Immature natural killer cell (primary cell): ENCODE results near the gene ANO10. TPM values are rescaled to one million over a fixed set of nuclear protein-coding genes. Genes with fewer than 3 reads are reported as not detected.

Experiments used
- DNase-seq, 3 donors: peaks; one replicate each; pipeline ENCODE4 v3.0.0; 2022; ENCODE audit warnings: mixed read lengths in 1 of 3
- H3K27ac Mint-ChIP-seq, 6 donors: one replicate each; pipeline ENCODE4 v1.8.0; 2020; ENCODE audit warnings: mixed read lengths in 6 of 6, mild to moderate bottlenecking in 5 of 6, inconsistent platforms in 4 of 6, moderate library complexity in 3 of 6
- H3K27me3 Mint-ChIP-seq, 3 donors: one replicate each; pipeline ENCODE4 v1.8.0; 2020 to 2021; ENCODE audit warnings: low read depth in 3 of 3, mild to moderate bottlenecking in 3 of 3, mixed read lengths in 3 of 3, moderate library complexity in 3 of 3, inconsistent platforms in 1 of 3
- H3K36me3 Mint-ChIP-seq, 3 donors: one replicate each; pipeline ENCODE4 v1.8.0; 2020; ENCODE audit warnings: mixed read lengths in 3 of 3, inconsistent platforms in 2 of 3, mild to moderate bottlenecking in 2 of 3
- H3K4me1 Mint-ChIP-seq, 2 donors: one replicate each; pipeline ENCODE4 v1.8.0; 2020; ENCODE audit warnings: inconsistent platforms in 2 of 2, mild to moderate bottlenecking in 2 of 2, mixed read lengths in 2 of 2, moderate library complexity in 1 of 2
- H3K4me3 Mint-ChIP-seq, 5 donors: one replicate each; pipeline ENCODE4 v1.8.0; 2020; ENCODE audit warnings: mild to moderate bottlenecking in 5 of 5, mixed read lengths in 5 of 5, inconsistent platforms in 3 of 5, moderate library complexity in 3 of 5
- H3K9me3 Mint-ChIP-seq, 6 donors: one replicate each; pipeline ENCODE4 v1.8.0; 2020; ENCODE audit warnings: mild to moderate bottlenecking in 6 of 6, mixed read lengths in 6 of 6, inconsistent platforms in 4 of 6, moderate library complexity in 3 of 6
- polyA plus RNA-seq, 3 donors: library from polyadenylated mRNA; unstranded; fragments of 300-500 nt; fragmentation: Illumina TruSeq; gene quantifications; one replicate each; pipeline ENCODE4 v1.2.3, GENCODE V29; 2021

The ANO10 gene
- polyA plus RNA-seq, 3 donors from 2014 or later, result 8.7 to 9.9 (median 8.8) TPM

DNA sequence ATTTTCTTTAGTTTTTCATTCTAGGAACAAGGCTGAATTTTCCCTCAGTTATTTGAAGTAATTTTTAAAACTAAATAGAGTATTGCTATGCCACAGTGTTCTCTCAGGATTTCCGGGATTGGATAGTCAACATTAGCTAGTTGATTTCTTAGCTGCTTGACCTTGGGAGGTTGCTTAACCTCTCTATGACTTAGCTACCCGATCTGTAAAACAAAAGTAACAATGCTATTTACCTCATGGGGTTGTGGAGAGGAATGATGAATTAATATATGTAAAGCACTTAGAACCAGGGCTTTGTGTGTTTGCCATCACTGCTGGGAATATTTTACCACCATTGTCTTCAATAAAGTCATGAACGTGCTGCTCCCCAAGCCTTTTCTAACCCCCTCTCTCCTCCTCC is 278.0 kb downstream of the ANO10 start:
- Mint-ChIP-seq H3K9me3 (peaks cover 0 to 7% (median 3%) of the 10 kb centered on the region in 6 donors), H3K4me1 (peaks cover 75% of the 10 kb centered on the region in 2 donors), H3K36me3 (peaks cover 52 to 76% (median 60%) of the 10 kb centered on the region in 3 donors), H3K4me3 (peak overlapping the region; percentile 13 to 71 (median 43)), H3K27me3 (peaks cover 16 to 19% (median 16%) of the 10 kb centered on the region in 3 donors), H3K27ac (peak overlapping the region; percentile 82 to 99 (median 91))
- DNase-seq, result no peak

DNA sequence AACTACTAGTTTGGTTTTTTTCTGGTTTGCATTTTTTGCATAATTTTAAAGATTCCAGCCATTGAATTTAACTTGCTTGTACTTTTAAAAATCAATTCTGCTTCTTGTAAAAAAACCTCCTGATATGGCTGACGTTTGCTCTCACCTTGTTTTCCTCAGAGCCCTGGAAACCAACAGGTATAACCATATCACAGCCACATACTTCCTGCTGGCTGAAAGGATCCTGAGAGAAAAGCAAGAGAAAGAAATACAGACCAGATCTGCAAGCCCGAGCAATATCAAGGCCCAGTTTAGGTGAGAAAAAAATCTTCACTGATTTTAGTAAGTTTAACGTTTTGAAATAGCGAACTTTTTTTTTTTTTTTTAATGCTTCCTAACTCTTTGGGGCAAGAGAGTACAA is 278.6 kb downstream of the ANO10 start:
- Mint-ChIP-seq H3K27ac (peak overlapping the region; percentile 82 to 99 (median 91)), H3K36me3 (peaks cover 52 to 76% (median 61%) of the 10 kb centered on the region in 3 donors), H3K27me3 (peaks cover 12 to 16% (median 14%) of the 10 kb centered on the region in 3 donors), H3K9me3 (peaks cover 0 to 13% (median 10%) of the 10 kb centered on the region in 6 donors), H3K4me3 (peak overlapping the region; percentile 38 to 71 (median 58)), H3K4me1 (peaks cover 69% of the 10 kb centered on the region in 2 donors)
- DNase-seq, result peak in 1 of 3 donors; percentile 24

- no peak for DNase-seq
- H3K4me1 Mint-ChIP-seq, result peaks cover 55% of the 10 kb centered on the region in 2 donors
- peaks cover 2 to 19% (median 16%) of the 10 kb centered on the region in 6 donors for H3K9me3 Mint-ChIP-seq
- H3K27me3 Mint-ChIP-seq, result peaks cover under 1 to 8% (median 4%) of the 10 kb centered on the region in 3 donors
- H3K27ac Mint-ChIP-seq, result peak overlapping the region in 3 of 6 donors; percentile 40 to 82 (median 82)
- H3K36me3 Mint-ChIP-seq, result peaks cover 54 to 75% (median 61%) of the 10 kb centered on the region in 3 donors
- no peak overlapping the region for H3K4me3 Mint-ChIP-seq
These were observed 280.0 kb downstream of the ANO10 start for GRCh38 chr3:43341788-43342187.

DNA sequence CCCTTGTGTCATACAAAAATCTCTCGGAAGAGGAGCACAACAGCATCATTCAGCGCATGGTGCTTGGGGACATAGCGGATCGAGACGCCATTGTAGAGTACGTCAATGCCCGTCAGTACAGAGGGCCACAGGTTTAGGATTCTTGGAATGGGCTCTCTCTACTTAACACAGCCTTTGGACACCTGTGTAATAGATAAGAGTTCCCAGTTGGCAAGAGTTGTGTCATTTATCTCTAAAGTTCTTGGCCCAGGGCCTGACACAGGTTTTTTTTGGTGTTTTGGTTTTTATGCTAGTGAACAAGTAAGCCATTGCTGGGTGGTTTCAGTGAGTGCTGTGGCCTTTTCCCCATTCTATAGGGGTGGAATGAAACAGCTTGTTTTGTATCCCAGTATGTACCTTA is 281.4 kb downstream of the ANO10 start:
- DNase-seq, result no peak
- H3K4me1 Mint-ChIP-seq, result peaks cover 45 to 54% of the 10 kb centered on the region in 2 donors
- peaks cover 0 to 9% (median 3%) of the 10 kb centered on the region in 3 donors for H3K27me3 Mint-ChIP-seq
- peaks cover 65 to 84% (median 69%) of the 10 kb centered on the region in 3 donors for H3K36me3 Mint-ChIP-seq
- H3K9me3 Mint-ChIP-seq, result peaks cover 5 to 29% (median 25%) of the 10 kb centered on the region in 6 donors
- peak overlapping the region in 4 of 6 donors; percentile 42 to 69 (median 51) for H3K27ac Mint-ChIP-seq
- no peak overlapping the region for H3K4me3 Mint-ChIP-seq

- Mint-ChIP-seq H3K9me3 (peaks cover 5 to 34% (median 26%) of the 10 kb centered on the region in 6 donors), H3K27ac (peak overlapping the region in 4 of 6 donors; percentile 34 to 62 (median 40)), H3K27me3 (peaks cover 0 to 6% (median 3%) of the 10 kb centered on the region in 3 donors), H3K36me3 (peaks cover 62 to 77% (median 63%) of the 10 kb centered on the region in 3 donors), H3K4me1 (peaks cover 27 to 44% of the 10 kb centered on the region in 2 donors), H3K4me3 (no peak overlapping the region)
- no peak for DNase-seq
These were observed 283.5 kb downstream of the ANO10 start for GRCh38 chr3:43338295-43338694.

- Mint-ChIP-seq H3K27me3 (peaks cover 0 to 6% (median 3%) of the 10 kb centered on the region in 3 donors), H3K4me3 (no peak overlapping the region), H3K27ac (peak overlapping the region; percentile 29 to 72 (median 56)), H3K9me3 (peaks cover 5 to 34% (median 26%) of the 10 kb centered on the region in 6 donors), H3K4me1 (peaks cover 33 to 55% of the 10 kb centered on the region in 2 donors), H3K36me3 (peaks cover 48 to 72% (median 58%) of the 10 kb centered on the region in 3 donors)
- DNase-seq, result no peak
These were observed 286.0 kb downstream of the ANO10 start for GRCh38 chr3:43335799-43336198.

- Mint-ChIP-seq H3K4me1 (peaks cover 37 to 59% of the 10 kb centered on the region in 2 donors), H3K4me3 (no peak overlapping the region), H3K36me3 (peaks cover 40 to 64% (median 50%) of the 10 kb centered on the region in 3 donors), H3K27me3 (peaks cover 0 to 8% (median 3%) of the 10 kb centered on the region in 3 donors), H3K27ac (peak overlapping the region; percentile 15 to 66 (median 52)), H3K9me3 (peaks cover 5 to 34% (median 26%) of the 10 kb centered on the region in 6 donors)
- no peak for DNase-seq
These were observed 286.8 kb downstream of the ANO10 start for GRCh38 chr3:43334976-43335375.

- peak overlapping the region; percentile 15 to 65 (median 47) for H3K27ac Mint-ChIP-seq
- peaks cover 20 to 34% (median 23%) of the 10 kb centered on the region in 3 donors for H3K36me3 Mint-ChIP-seq
- peak overlapping the region in 1 of 5 donors; percentile 34 for H3K4me3 Mint-ChIP-seq
- H3K4me1 Mint-ChIP-seq, result peaks cover 64 to 90% of the 10 kb centered on the region in 2 donors
- H3K27me3 Mint-ChIP-seq, result peaks cover 0 to 3% (median 3%) of the 10 kb centered on the region in 3 donors
- no peak for DNase-seq
- H3K9me3 Mint-ChIP-seq, result peaks cover 3 to 15% (median 8%) of the 10 kb centered on the region in 6 donors
These were observed 290.4 kb downstream of the ANO10 start for GRCh38 chr3:43331381-43331780.

DNA sequence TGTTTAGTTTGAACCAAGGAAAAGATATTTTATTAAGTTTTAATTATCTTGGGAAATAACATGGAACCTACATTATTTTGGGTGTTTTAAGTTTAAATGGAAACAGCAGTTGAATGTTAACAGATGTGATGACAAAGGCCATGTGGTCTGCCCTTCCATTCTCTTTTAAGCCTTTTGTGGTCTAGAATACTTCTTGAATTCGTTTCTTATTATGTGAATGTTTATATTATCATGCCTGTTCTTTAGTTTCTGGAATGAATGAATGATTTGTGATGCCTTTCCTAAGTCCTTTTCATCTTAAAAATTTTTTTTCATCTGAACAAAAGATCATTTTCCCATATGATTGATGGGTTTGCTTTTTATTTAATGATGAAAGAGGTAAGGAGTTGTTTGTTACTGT is 290.8 kb downstream of the ANO10 start:
- peaks cover 17 to 30% (median 19%) of the 10 kb centered on the region in 3 donors for H3K36me3 Mint-ChIP-seq
- no peak for DNase-seq
- peaks cover 0 to 3% (median 3%) of the 10 kb centered on the region in 3 donors for H3K27me3 Mint-ChIP-seq
- peaks cover 66 to 90% of the 10 kb centered on the region in 2 donors for H3K4me1 Mint-ChIP-seq
- H3K27ac Mint-ChIP-seq, result peak overlapping the region in 5 of 6 donors; percentile 28 to 65 (median 53)
- peak overlapping the region in 1 of 5 donors; percentile 34 for H3K4me3 Mint-ChIP-seq
- H3K9me3 Mint-ChIP-seq, result peaks cover 0 to 11% (median 6%) of the 10 kb centered on the region in 6 donors

DNA sequence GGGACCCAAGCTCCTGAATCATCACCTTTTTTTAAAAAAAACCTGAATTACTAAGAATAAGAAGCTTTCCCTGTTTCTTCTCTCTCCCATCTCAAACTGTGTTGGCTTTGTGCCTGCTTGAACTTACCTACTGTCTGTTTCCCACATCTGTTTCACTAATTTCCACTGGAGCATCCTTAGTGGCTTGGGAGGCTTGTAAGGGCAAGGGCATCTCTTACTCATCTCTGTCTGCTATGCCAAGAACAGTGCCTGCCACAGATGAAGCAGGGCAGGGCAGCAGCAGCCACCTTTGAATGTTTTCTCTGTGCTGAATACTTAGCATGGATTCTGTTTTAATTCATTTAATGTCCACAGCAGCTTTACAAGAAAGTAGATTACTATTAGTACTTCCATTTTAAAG is 293.2 kb downstream of the ANO10 start:
- peak overlapping the region; percentile 81 to 91 (median 84) for H3K27ac Mint-ChIP-seq
- peaks cover 4 to 16% (median 7%) of the 10 kb centered on the region in 3 donors for H3K36me3 Mint-ChIP-seq
- peaks cover 85 to 100% of the 10 kb centered on the region in 2 donors for H3K4me1 Mint-ChIP-seq
- DNase-seq, result no peak
- peaks cover 0 to 2% (median 0%) of the 10 kb centered on the region in 3 donors for H3K27me3 Mint-ChIP-seq
- peak overlapping the region; percentile 41 to 76 (median 74) for H3K4me3 Mint-ChIP-seq
- H3K9me3 Mint-ChIP-seq, result no peaks in the 10 kb centered on the region

GRCh38 chr3:43327582-43327979 is 294.2 kb downstream of the ANO10 start:
- Mint-ChIP-seq H3K27me3 (peaks cover 0 to 2% (median 0%) of the 10 kb centered on the region in 3 donors), H3K27ac (peak overlapping the region; percentile 82 to 92 (median 88)), H3K4me3 (peak overlapping the region; percentile 13 to 76 (median 61)), H3K9me3 (no peaks in the 10 kb centered on the region), H3K4me1 (peaks cover 88 to 100% of the 10 kb centered on the region in 2 donors), H3K36me3 (peaks cover 0 to 12% (median 10%) of the 10 kb centered on the region in 3 donors)
- DNase-seq, result no peak

GRCh38 chr3:43326891-43327581 is 294.8 kb downstream of the ANO10 start:
- DNase-seq, result no peak
- H3K36me3 Mint-ChIP-seq, result peaks cover 4 to 7% (median 6%) of the 10 kb centered on the region in 3 donors
- H3K4me3 Mint-ChIP-seq, result peak overlapping the region; percentile 13 to 76 (median 61)
- peaks cover 0 to 2% (median 0%) of the 10 kb centered on the region in 3 donors for H3K27me3 Mint-ChIP-seq
- H3K9me3 Mint-ChIP-seq, result no peaks in the 10 kb centered on the region
- peak overlapping the region; percentile 82 to 92 (median 88) for H3K27ac Mint-ChIP-seq
- peaks cover 88 to 100% of the 10 kb centered on the region in 2 donors for H3K4me1 Mint-ChIP-seq

GRCh38 chr3:43323541-43323940 is 298.3 kb downstream of the ANO10 start:
- Mint-ChIP-seq H3K36me3 (peaks cover 3 to 4% (median 4%) of the 10 kb centered on the region in 3 donors), H3K4me1 (peaks cover 92 to 100% of the 10 kb centered on the region in 2 donors), H3K9me3 (no peaks in the 10 kb centered on the region), H3K27me3 (peaks cover 0 to 1% (median 0%) of the 10 kb centered on the region in 3 donors), H3K4me3 (no peak overlapping the region), H3K27ac (peak overlapping the region in 3 of 6 donors; percentile 34 to 82 (median 42))
- DNase-seq, result no peak
